GM06990 (cell line): ENCODE measurements around the gene TCF3.
"Not testable (repeated sequence)": the region's sequence is repeated elsewhere in the genome, so short reads cannot be mapped to it uniquely, and the experiment has no call there.

Experiments used
- DNase-seq: peaks from one replicate; pipeline ENCODE4 v3.0.0-alpha.2; 2011; ENCODE audit not compliant: insufficient read length; ENCODE audit errors: extremely low read depth
- H3K27me3 ChIP-seq: replicated peaks from 2 replicates; pipeline ENCODE4 v1.6.0; 2011; ENCODE audit warnings: low read length; ENCODE audit not compliant: control insufficient read depth, insufficient read depth
- H3K36me3 ChIP-seq: 2 replicates; pipeline ENCODE4 v1.5.1; 2011; ENCODE audit warnings: low read length; ENCODE audit not compliant: control insufficient read depth, insufficient read depth
- H3K4me3 ChIP-seq: replicated peaks from 2 replicates; pipeline ENCODE4 v1.5.1; 2011; ENCODE audit warnings: low read depth, mild to moderate bottlenecking, control low read depth, low read length
- CTCF ChIP-seq: IDR thresholded peaks from 2 replicates; pipeline ENCODE4 v1.5.1; 2011; ENCODE audit warnings: low read length, control low read depth, mild to moderate bottlenecking, inconsistent platforms; ENCODE audit not compliant: insufficient read depth, poor library complexity, severe bottlenecking

The TCF3 gene

GRCh38 chr19:1652471-1653299 lies at the start of gene TCF3:
Gene TCF3, minus strand, starts transcription at chr19:1652615. Its CDS starts 2,367 bp downstream, at chr19:1650248.
- no peaks in the 10 kb centered on the region for H3K27me3 ChIP-seq
- H3K36me3 ChIP-seq: peaks cover 2% of the 10 kb centered on the region; the same call in 1 of the 2 replicates
- DNase-seq: peak; percentile 99
- peak within 1 kb of the TSS; percentile 83 for H3K4me3 ChIP-seq
- TF ChIP-seq CTCF: no peak

- Histone ChIP-seq H3K36me3 (no peaks in the 10 kb centered on the region), H3K27me3 (no peaks in the 10 kb centered on the region; the same call in 1 of the 2 replicates), H3K4me3 (no peak overlapping the region)
- no peak for TF ChIP-seq CTCF
- DNase-seq: no peak
These were observed 48.6 kb upstream of the TCF3 start for GRCh38 chr19:1700733-1701663.

- DNase-seq: no peak
- no peaks in the 10 kb centered on the region; the same call in 1 of the 2 replicates for H3K27me3 ChIP-seq
- no peak for TF ChIP-seq CTCF
- no peaks in the 10 kb centered on the region for H3K36me3 ChIP-seq
- H3K4me3 ChIP-seq: no peak overlapping the region
These were observed 47.8 kb upstream of the TCF3 start for GRCh38 chr19:1699998-1700732.

GRCh38 chr19:1699386-1699785 lies 47.0 kb upstream of the TCF3 start:
- Histone ChIP-seq H3K36me3 (no peaks in the 10 kb centered on the region), H3K4me3 (no peak overlapping the region), H3K27me3 (no peaks in the 10 kb centered on the region; the same call in 1 of the 2 replicates)
- DNase-seq: no peak
- no peak for TF ChIP-seq CTCF

GRCh38 chr19:1698636-1699035 lies 46.2 kb upstream of the TCF3 start:
- Histone ChIP-seq H3K27me3 (no peaks in the 10 kb centered on the region; the same call in 1 of the 2 replicates), H3K4me3 (no peak overlapping the region), H3K36me3 (no peaks in the 10 kb centered on the region)
- no peak for DNase-seq
- TF ChIP-seq CTCF: no peak

GRCh38 chr19:1695481-1695880 lies 43.1 kb upstream of the TCF3 start:
- not testable (repeated sequence) for H3K4me3 ChIP-seq, H3K27me3 ChIP-seq, H3K36me3 ChIP-seq, DNase-seq
